HL-60 (cell line): Measurements from ENCODE around the gene UQCRC2.
A peak's percentile ranks its signal among the peaks of the same experiment; 100 is the strongest.

Experiments
- DNase-seq, 2 experiments: peaks; one replicate each; pipeline ENCODE4 v3.0.0-alpha.2; 2010 to 2020; ENCODE audit warnings: low read depth in 1 of 2, low spot score in 1 of 2
- H3K27ac ChIP-seq: fragments of 250-450 bp; sonication (Bioruptor Pico); replicated peaks from 2 replicates; pipeline ENCODE4 v1.5.1; 2020; ENCODE audit warnings: mild to moderate bottlenecking, moderate library complexity
- H3K27me3 ChIP-seq: fragments of 250-450 bp; sonication (Bioruptor Pico); 2 replicates; pipeline ENCODE4 v1.5.1; 2021; ENCODE audit warnings: mild to moderate bottlenecking, moderate library complexity; ENCODE audit not compliant: insufficient read depth, poor library complexity, severe bottlenecking
- H3K4me3 ChIP-seq: replicated peaks from 2 replicates; pipeline ENCODE4 v1.5.1; 2011; ENCODE audit warnings: mild to moderate bottlenecking, control low read depth, low read length; ENCODE audit not compliant: insufficient read depth
- GABPA ChIP-seq: IDR thresholded peaks from 2 replicates; pipeline ENCODE4 v1.6.1; 2012; ENCODE audit warnings: low read depth
- POLR2AphosphoS5 ChIP-seq: IDR thresholded peaks from 2 replicates; pipeline ENCODE4 v1.6.1; 2012; ENCODE audit warnings: low read depth
- SPI1 ChIP-seq: IDR thresholded peaks from 2 replicates; pipeline ENCODE4 v1.6.1; 2012; ENCODE audit warnings: low read depth, mild to moderate bottlenecking, borderline replicate concordance
- TF ChIP-seq, protein P1 (sequence below): IDR thresholded peaks from 2 replicates; pipeline ENCODE4 v1.6.1; 2012; ENCODE audit warnings: low read depth; ENCODE audit not compliant: insufficient replicate concordance
- TF ChIP-seq, protein P2 (sequence below): IDR thresholded peaks from one replicate; pipeline ENCODE4 v1.5.1; 2011; ENCODE audit warnings: low read length, control low read depth, inconsistent platforms; ENCODE audit not compliant: insufficient read depth

UQCRC2 gene

DNA sequence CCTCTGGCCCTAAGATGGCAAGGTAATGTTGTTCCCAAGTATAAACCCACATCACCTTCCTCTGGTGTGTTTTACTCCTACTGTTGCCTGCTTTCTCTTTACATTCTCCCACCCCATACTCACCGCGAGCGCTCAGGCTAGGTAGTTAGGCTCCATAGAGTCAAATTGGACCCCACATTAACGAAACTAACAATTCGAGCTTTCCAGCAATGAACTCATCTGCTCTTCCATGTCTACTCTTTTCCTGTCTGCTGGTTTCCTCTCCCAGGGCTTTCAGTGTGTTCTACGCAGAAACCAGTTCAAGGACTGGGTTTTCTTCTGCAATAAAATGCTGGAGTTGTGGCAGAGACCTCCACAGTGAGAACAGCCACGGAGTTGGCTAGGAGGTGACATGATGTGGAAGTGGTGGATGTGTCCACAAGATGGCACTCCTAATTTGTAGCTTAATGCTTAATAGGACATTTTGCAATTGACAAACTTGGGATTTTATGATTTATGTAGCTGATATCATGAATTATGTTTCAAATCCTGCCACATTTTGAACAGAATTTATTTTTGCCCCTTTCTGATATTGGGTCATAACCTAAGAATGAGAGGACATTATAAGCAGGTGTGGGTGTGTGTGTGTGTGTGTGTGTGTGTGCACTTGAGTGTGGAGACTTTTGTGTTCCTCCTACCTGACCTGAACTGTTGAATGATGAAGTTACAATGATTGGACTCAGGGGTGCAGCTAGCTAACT lies 2.2 kb upstream of the UQCRC2 start:
- DNase-seq = peak in 1 of 2 experiments; percentile 23
- H3K27ac ChIP-seq = no peak overlapping the region
- no peaks in the 10 kb centered on the region for H3K27me3 ChIP-seq
- TF ChIP-seq, protein P1, sequence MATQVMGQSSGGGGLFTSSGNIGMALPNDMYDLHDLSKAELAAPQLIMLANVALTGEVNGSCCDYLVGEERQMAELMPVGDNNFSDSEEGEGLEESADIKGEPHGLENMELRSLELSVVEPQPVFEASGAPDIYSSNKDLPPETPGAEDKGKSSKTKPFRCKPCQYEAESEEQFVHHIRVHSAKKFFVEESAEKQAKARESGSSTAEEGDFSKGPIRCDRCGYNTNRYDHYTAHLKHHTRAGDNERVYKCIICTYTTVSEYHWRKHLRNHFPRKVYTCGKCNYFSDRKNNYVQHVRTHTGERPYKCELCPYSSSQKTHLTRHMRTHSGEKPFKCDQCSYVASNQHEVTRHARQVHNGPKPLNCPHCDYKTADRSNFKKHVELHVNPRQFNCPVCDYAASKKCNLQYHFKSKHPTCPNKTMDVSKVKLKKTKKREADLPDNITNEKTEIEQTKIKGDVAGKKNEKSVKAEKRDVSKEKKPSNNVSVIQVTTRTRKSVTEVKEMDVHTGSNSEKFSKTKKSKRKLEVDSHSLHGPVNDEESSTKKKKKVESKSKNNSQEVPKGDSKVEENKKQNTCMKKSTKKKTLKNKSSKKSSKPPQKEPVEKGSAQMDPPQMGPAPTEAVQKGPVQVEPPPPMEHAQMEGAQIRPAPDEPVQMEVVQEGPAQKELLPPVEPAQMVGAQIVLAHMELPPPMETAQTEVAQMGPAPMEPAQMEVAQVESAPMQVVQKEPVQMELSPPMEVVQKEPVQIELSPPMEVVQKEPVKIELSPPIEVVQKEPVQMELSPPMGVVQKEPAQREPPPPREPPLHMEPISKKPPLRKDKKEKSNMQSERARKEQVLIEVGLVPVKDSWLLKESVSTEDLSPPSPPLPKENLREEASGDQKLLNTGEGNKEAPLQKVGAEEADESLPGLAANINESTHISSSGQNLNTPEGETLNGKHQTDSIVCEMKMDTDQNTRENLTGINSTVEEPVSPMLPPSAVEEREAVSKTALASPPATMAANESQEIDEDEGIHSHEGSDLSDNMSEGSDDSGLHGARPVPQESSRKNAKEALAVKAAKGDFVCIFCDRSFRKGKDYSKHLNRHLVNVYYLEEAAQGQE = no peak
- TF ChIP-seq, protein P2, sequence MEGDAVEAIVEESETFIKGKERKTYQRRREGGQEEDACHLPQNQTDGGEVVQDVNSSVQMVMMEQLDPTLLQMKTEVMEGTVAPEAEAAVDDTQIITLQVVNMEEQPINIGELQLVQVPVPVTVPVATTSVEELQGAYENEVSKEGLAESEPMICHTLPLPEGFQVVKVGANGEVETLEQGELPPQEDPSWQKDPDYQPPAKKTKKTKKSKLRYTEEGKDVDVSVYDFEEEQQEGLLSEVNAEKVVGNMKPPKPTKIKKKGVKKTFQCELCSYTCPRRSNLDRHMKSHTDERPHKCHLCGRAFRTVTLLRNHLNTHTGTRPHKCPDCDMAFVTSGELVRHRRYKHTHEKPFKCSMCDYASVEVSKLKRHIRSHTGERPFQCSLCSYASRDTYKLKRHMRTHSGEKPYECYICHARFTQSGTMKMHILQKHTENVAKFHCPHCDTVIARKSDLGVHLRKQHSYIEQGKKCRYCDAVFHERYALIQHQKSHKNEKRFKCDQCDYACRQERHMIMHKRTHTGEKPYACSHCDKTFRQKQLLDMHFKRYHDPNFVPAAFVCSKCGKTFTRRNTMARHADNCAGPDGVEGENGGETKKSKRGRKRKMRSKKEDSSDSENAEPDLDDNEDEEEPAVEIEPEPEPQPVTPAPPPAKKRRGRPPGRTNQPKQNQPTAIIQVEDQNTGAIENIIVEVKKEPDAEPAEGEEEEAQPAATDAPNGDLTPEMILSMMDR = peak; percentile 50
- TF ChIP-seq POLR2AphosphoS5 = no peak
- H3K4me3 ChIP-seq = no peak overlapping the region

DNA sequence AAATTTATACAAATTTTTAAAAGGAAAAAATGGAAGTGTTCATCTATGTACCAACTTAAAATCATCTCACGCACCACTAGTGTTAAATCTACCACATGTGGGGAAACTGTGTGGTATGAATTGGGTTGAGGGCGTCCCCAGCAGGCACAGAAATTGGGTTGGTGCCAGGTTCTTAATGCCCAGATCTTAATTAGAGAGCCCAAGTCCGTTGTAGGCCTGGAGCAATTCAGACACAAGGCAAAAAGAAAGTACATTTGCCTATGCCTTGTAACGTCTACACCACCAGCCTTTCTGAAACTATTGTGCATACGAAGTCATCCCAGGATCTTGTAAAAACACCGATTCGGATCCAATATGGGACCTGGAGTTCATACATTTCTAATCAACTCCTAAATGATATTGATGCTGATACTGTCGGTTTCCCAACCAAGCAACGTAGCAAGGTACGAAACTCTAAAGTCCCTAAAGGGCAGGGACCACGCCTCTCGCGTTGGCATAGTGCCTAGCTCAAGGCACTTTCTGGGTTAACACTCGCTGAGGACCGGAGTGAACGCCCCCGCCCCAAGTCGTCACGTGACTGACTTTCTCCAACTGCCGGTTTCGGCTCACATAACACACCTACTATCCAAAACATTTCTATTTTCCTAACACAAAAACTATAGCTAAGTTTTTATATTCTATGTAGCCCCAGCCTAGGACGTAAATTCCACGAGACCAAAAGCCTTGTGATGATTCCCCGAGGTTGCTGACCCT lies 945 bp upstream of the UQCRC2 start:
- H3K4me3 ChIP-seq = peak overlapping the region; percentile 67
- peak; percentile 66 to 72 for DNase-seq
- peak overlapping the region; percentile 100 for H3K27ac ChIP-seq
- TF ChIP-seq, protein P2 = no peak
- TF ChIP-seq POLR2AphosphoS5 = no peak
- H3K27me3 ChIP-seq = no peaks in the 10 kb centered on the region

DNA sequence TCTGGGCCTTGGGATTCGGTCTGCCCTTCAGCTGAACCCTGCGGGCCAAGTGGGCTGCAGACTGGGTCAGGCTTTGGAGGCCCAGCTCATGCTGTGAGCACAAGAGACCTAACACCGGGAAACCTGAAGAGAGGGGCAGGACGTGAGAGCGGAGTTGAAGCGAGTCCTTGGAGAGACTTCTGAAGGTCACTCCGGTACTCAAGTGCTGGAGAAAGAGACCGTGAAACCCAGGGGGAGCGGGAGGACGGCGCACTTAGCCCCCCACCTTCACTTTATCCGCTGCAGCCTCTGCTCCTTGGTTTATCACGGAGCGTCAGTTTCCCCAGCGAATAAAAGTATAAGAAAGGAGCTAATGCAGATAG lies 361 bp downstream of the UQCRC2 start:
- TF ChIP-seq SPI1 (no peak), POLR2AphosphoS5 (no peak), GABPA (no peak)
- TF ChIP-seq, protein P2 = no peak
- TF ChIP-seq, protein P1 = no peak
- Histone ChIP-seq H3K4me3 (peak overlapping the region; percentile 67), H3K27ac (peak overlapping the region; percentile 100), H3K27me3 (no peaks in the 10 kb centered on the region)
- no peak for DNase-seq
